ENCODE data around the gene AFM. TPM values are rescaled to one million over a fixed set of nuclear protein-coding genes. Genes with fewer than 3 reads are reported as not detected.

AFM gene
- total and polyA plus RNA-seq, 2 donors: 0.02 TPM; not detected in 1

DNA sequence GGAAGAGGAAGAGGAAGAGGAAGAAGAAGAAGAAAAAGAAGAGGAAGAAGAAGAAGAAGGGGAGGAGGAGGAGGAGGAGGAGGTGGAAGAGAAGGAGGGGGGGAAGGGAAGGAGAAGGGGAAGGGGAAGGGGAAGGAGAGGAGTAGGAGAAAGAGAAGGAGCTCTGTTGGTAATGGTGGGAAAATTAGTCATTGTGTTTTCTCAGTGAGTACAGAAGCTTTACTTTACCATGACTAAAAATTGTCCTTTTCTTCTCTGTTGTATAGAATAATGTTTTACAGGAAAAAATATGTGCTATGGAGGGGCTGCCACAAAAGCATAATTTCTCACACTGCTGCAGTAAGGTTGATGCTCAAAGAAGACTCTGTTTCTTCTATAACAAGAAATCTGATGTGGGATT lies 4.1 kb downstream of the AFM start:
- Histone ChIP-seq H3K4me3 (ENCODE audit: low read length in 2 of 2) (no peak overlapping the region), H3K27me3 (ENCODE audit: control insufficient read depth in 2 of 2, insufficient read depth in 1 of 2, low read length in 1 of 2) (no peaks in the 10 kb centered on the region)
- no peak for DNase-seq (ENCODE audit: low read depth in 6 of 9, low spot score in 9 of 9)

DNA sequence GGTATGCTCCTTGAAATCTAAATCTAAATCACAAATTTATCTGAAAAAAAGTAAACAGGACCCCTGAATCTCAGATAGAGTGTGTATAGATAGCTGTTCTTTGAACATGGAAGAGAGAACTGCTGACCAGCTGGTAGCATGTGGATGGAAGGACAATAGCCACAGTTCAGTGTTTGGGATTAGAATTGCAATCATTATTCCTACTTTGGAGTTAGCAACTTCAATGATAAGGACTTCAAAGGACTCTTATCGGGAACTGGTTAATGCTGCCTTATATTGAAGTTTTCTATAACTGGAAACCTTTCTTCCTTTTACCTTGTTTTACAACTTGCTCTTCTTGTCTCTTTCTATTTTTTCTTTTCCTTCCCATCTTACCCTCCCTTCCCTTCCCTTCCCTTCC lies 5.0 kb downstream of the AFM start:
- DNase-seq (ENCODE audit: low read depth in 6 of 9, low spot score in 9 of 9): no peak
- Histone ChIP-seq H3K4me3 (ENCODE audit: low read length in 2 of 2) (no peak overlapping the region), H3K4me1 (ENCODE audit: control insufficient read depth in 2 of 2, insufficient read depth in 2 of 2, low read length in 2 of 2) (no peaks in the 10 kb centered on the region), H3K27ac (ENCODE audit: low read depth in 1 of 2, low read length in 1 of 2) (no peak overlapping the region), H3K9me3 (ENCODE audit: control insufficient read depth in 2 of 2, insufficient read depth in 1 of 2, low read length in 1 of 2) (no peaks in the 10 kb centered on the region), H3K36me3 (ENCODE audit: control insufficient read depth in 2 of 2, insufficient read depth in 2 of 2, low read length in 1 of 2) (no peaks in the 10 kb centered on the region), H3K27me3 (ENCODE audit: control insufficient read depth in 2 of 2, insufficient read depth in 1 of 2, low read length in 1 of 2) (no peaks in the 10 kb centered on the region)
- 100% methylated on average over 1 of the region's 1 CpG for WGBS

More for the DNA sequence above, 4.1 kb downstream of the AFM start:
- no peaks in the 10 kb centered on the region for H3K9me3 ChIP-seq (ENCODE audit: control insufficient read depth in 2 of 2, insufficient read depth in 1 of 2, low read length in 1 of 2)
- no peak overlapping the region for H3K27ac ChIP-seq (ENCODE audit: low read depth in 1 of 2, low read length in 1 of 2)
- H3K4me1 ChIP-seq (ENCODE audit: control insufficient read depth in 2 of 2, insufficient read depth in 2 of 2, low read length in 2 of 2): no peaks in the 10 kb centered on the region
- no peaks in the 10 kb centered on the region for H3K36me3 ChIP-seq (ENCODE audit: control insufficient read depth in 2 of 2, insufficient read depth in 2 of 2, low read length in 1 of 2)

DNA sequence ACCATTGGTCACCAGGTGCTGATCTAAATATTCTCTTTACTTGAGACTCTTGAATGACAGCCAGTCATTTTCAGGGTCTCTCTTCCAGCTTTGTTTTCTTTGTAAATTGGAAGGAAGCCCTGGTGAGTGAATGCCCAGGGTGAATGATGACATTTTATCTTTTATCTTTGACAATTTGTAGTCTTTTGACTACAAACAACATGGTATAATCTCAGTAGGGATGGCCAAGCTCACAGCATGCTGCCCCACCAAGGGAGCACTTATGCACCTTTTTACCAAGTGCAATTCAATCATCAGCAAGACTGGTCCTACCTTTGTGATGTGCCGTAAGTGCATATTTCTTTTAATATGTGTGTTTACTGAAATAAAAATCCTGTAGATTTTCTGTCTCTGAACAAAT lies 5.7 kb downstream of the AFM start:
- no peak overlapping the region for H3K27ac ChIP-seq (ENCODE audit: low read depth in 1 of 2, low read length in 1 of 2)
- no peaks in the 10 kb centered on the region for H3K36me3 ChIP-seq (ENCODE audit: control insufficient read depth in 2 of 2, insufficient read depth in 2 of 2, low read length in 1 of 2)
- WGBS: 96% methylated on average over 1 of the region's 1 CpG
- H3K27me3 ChIP-seq (ENCODE audit: control insufficient read depth in 2 of 2, insufficient read depth in 1 of 2, low read length in 1 of 2): no peaks in the 10 kb centered on the region
- H3K4me1 ChIP-seq (ENCODE audit: control insufficient read depth in 2 of 2, insufficient read depth in 2 of 2, low read length in 2 of 2): no peaks in the 10 kb centered on the region
- DNase-seq (ENCODE audit: low read depth in 6 of 9, low spot score in 9 of 9): no peak
- no peaks in the 10 kb centered on the region for H3K9me3 ChIP-seq (ENCODE audit: control insufficient read depth in 2 of 2, insufficient read depth in 1 of 2, low read length in 1 of 2)
- H3K4me3 ChIP-seq (ENCODE audit: low read length in 2 of 2): no peak overlapping the region

DNA sequence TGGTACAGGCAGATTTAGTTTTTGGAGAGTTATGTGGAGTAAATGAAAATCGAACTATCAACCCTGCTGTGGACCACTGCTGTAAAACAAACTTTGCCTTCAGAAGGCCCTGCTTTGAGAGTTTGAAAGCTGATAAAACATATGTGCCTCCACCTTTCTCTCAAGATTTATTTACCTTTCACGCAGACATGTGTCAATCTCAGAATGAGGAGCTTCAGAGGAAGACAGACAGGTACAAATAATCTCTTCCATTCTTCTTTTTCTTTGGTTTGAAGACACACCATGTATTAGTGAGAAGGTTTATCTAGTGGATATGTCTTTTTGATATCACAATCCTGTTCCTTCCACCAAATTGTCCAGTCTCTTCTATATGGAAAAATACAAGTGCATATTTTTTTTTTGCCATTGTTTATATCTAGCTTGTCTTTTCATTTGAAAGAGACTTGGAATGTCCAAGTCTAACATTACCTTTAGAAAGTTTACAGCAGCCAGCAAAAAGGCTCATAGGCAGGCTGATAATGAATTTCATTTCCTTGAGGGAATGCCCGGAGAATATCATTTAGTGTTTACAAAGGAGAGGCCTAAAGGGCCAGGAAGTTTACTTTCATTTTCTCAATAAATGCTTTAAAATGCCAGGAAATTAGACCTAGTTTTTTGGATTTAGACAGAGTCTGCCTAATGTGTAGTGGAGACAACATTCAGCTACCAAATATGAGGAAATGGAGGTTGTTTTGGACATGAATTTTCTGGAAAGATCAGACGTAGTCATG lies 18.6 kb downstream of the AFM start:
- no peak overlapping the region for H3K4me3 ChIP-seq (ENCODE audit: low read length in 2 of 2)
- no peaks in the 10 kb centered on the region for H3K9me3 ChIP-seq (ENCODE audit: control insufficient read depth in 2 of 2, insufficient read depth in 1 of 2, low read length in 1 of 2)
- no peak overlapping the region for H3K27ac ChIP-seq (ENCODE audit: low read depth in 1 of 2, low read length in 1 of 2)
- H3K36me3 ChIP-seq (ENCODE audit: control insufficient read depth in 2 of 2, insufficient read depth in 2 of 2, low read length in 1 of 2): no peaks in the 10 kb centered on the region
- H3K27me3 ChIP-seq (ENCODE audit: control insufficient read depth in 2 of 2, insufficient read depth in 1 of 2, low read length in 1 of 2): no peaks in the 10 kb centered on the region
- H3K4me1 ChIP-seq (ENCODE audit: control insufficient read depth in 2 of 2, insufficient read depth in 2 of 2, low read length in 2 of 2): no peaks in the 10 kb centered on the region
- no peak for DNase-seq (ENCODE audit: low read depth in 6 of 9, low spot score in 9 of 9)
- 96% methylated on average over 4 of the region's 4 CpGs for WGBS

DNA sequence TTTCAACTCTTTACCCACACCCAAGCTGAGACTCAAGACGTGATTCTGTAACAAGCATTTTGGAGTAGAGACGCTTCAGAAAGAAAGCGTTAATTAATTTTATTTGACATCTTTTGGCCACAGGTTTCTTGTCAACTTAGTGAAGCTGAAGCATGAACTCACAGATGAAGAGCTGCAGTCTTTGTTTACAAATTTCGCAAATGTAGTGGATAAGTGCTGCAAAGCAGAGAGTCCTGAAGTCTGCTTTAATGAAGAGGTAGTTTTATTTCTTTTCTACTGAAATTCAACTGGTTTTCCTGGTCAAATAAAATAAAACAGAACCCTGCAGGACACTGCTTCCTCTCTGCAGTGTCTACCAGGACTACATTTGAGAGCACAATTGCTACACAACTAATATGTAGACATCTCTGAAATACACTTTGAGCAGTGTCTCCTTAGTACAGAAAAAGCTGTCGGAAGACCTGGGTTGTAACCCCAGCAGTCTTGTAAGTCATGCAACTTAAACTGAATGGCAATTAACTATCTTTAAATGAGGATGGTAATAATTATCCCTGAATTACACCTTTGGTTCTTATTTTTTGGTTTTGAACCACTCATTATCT lies 20.2 kb downstream of the AFM start:
- Histone ChIP-seq H3K27ac (ENCODE audit: low read depth in 1 of 2, low read length in 1 of 2) (no peak overlapping the region), H3K4me3 (ENCODE audit: low read length in 2 of 2) (no peak overlapping the region), H3K4me1 (ENCODE audit: control insufficient read depth in 2 of 2, insufficient read depth in 2 of 2, low read length in 2 of 2) (no peaks in the 10 kb centered on the region), H3K27me3 (ENCODE audit: control insufficient read depth in 2 of 2, insufficient read depth in 1 of 2, low read length in 1 of 2) (no peaks in the 10 kb centered on the region), H3K36me3 (ENCODE audit: control insufficient read depth in 2 of 2, insufficient read depth in 2 of 2, low read length in 1 of 2) (no peaks in the 10 kb centered on the region), H3K9me3 (ENCODE audit: control insufficient read depth in 2 of 2, insufficient read depth in 1 of 2, low read length in 1 of 2) (no peaks in the 10 kb centered on the region)
- no peak for DNase-seq (ENCODE audit: low read depth in 6 of 9, low spot score in 9 of 9)
- WGBS: 95% methylated on average over 5 of the region's 5 CpGs

DNA sequence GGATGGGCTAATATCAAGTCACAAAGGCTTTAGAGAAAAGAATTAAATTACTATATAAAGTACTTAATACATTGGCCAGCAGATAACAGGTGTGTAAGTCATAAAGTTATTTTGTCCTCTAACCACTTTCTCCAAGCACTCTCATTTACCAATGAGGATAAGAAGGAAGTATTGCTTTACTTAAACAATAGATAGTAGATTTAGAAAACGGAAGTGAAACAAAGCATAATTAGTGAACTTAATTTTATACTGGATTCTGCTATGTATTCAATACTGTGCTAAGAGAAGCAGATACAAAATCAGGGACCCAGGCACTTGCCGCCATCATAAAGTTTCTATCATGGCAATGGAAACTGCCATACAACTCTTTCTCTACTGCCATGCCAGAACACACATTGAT lies 24.0 kb downstream of the AFM start:
- Histone ChIP-seq H3K4me3 (ENCODE audit: low read length in 2 of 2) (no peak overlapping the region), H3K27me3 (ENCODE audit: control insufficient read depth in 2 of 2, insufficient read depth in 1 of 2, low read length in 1 of 2) (no peaks in the 10 kb centered on the region), H3K9me3 (ENCODE audit: control insufficient read depth in 2 of 2, insufficient read depth in 1 of 2, low read length in 1 of 2) (no peaks in the 10 kb centered on the region), H3K27ac (ENCODE audit: low read depth in 1 of 2, low read length in 1 of 2) (no peak overlapping the region), H3K36me3 (ENCODE audit: control insufficient read depth in 2 of 2, insufficient read depth in 2 of 2, low read length in 1 of 2) (no peaks in the 10 kb centered on the region), H3K4me1 (ENCODE audit: control insufficient read depth in 2 of 2, insufficient read depth in 2 of 2, low read length in 2 of 2) (no peaks in the 10 kb centered on the region)
- DNase-seq (ENCODE audit: low read depth in 6 of 9, low spot score in 9 of 9): no peak
- 97% methylated on average over 2 of the region's 2 CpGs for WGBS

DNA sequence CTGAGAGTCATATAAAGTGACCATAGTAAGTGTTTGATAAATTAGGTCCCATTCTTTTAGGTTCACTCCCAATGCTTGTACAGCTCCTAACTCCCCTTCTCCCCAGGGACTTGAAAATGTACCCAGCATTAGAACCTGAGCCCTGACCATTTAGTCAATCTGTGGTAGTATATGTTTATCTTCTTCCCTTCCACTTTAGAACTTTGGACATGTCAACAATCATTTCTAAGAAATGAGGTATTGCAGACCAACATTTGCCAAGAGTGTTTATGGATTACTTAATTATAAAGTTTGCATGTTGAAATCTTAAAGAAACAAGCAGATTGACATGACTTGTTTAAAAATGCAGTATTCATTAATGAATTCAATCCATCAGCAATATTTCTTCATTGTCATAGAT lies 26.0 kb downstream of the AFM start:
- Histone ChIP-seq H3K27me3 (ENCODE audit: control insufficient read depth in 2 of 2, insufficient read depth in 1 of 2, low read length in 1 of 2) (no peaks in the 10 kb centered on the region), H3K4me3 (ENCODE audit: low read length in 2 of 2) (no peak overlapping the region), H3K4me1 (ENCODE audit: control insufficient read depth in 2 of 2, insufficient read depth in 2 of 2, low read length in 2 of 2) (no peaks in the 10 kb centered on the region), H3K27ac (ENCODE audit: low read depth in 1 of 2, low read length in 1 of 2) (no peak overlapping the region), H3K9me3 (ENCODE audit: control insufficient read depth in 2 of 2, insufficient read depth in 1 of 2, low read length in 1 of 2) (no peaks in the 10 kb centered on the region), H3K36me3 (ENCODE audit: control insufficient read depth in 2 of 2, insufficient read depth in 2 of 2, low read length in 1 of 2) (no peaks in the 10 kb centered on the region)
- DNase-seq (ENCODE audit: low read depth in 6 of 9, low spot score in 9 of 9): no peak

DNA sequence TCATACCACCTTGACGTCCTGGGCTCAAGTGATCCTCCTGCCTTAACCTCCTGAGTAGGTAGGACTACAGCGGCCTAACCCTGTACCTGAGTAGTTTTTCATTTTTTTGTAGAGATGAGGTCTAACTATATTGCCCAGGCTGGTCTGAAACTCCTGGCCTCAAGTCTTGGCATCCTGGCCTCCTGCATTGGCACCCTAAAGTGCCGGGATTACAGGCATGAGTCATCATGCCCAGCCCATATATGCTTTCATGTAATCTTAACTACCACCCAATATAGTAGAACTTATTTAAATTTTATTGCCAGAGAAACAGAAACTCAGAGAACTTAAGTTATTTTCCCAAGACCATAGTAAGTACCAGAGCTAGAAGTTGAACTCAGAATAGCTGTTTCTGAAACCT lies 27.1 kb downstream of the AFM start:
- WGBS: 98% methylated on average over 3 of the region's 3 CpGs
- DNase-seq (ENCODE audit: low read depth in 6 of 9, low spot score in 9 of 9): no peak
- H3K27me3 ChIP-seq (ENCODE audit: control insufficient read depth in 2 of 2, insufficient read depth in 1 of 2, low read length in 1 of 2): no peaks in the 10 kb centered on the region
- no peaks in the 10 kb centered on the region for H3K36me3 ChIP-seq (ENCODE audit: control insufficient read depth in 2 of 2, insufficient read depth in 2 of 2, low read length in 1 of 2)
- H3K27ac ChIP-seq (ENCODE audit: low read depth in 1 of 2, low read length in 1 of 2): no peak overlapping the region
- no peaks in the 10 kb centered on the region for H3K4me1 ChIP-seq (ENCODE audit: control insufficient read depth in 2 of 2, insufficient read depth in 2 of 2, low read length in 2 of 2)
- no peaks in the 10 kb centered on the region for H3K9me3 ChIP-seq (ENCODE audit: control insufficient read depth in 2 of 2, insufficient read depth in 1 of 2, low read length in 1 of 2)
- H3K4me3 ChIP-seq (ENCODE audit: low read length in 2 of 2): no peak overlapping the region

DNA sequence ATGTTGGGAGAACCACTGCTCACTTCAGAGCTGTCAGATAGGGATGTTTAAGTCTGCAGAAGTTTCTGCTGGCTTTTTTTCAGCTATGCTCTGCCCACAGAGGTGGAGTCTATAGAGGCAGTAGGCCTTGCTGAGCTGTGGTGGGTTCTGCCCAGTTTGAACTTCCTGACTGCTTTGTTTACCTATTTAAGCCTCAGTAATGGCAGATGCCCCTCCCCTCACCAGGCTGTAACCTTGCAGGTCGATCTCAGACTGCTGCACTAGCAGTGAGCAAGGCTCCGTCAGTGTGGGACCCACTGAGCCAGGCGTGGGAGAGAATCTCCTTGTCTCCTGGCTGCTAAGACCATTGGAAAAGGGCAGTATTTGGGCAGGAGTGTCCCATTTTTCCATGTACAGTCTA lies 36.8 kb downstream of the AFM start:
- DNase-seq (ENCODE audit: low read depth in 6 of 9, low spot score in 9 of 9): no peak
- Histone ChIP-seq H3K27ac (ENCODE audit: low read depth in 1 of 2, low read length in 1 of 2) (no peak overlapping the region), H3K27me3 (ENCODE audit: control insufficient read depth in 2 of 2, insufficient read depth in 1 of 2, low read length in 1 of 2) (no peaks in the 10 kb centered on the region), H3K9me3 (ENCODE audit: control insufficient read depth in 2 of 2, insufficient read depth in 1 of 2, low read length in 1 of 2) (no peaks in the 10 kb centered on the region), H3K36me3 (ENCODE audit: control insufficient read depth in 2 of 2, insufficient read depth in 2 of 2, low read length in 1 of 2) (no peaks in the 10 kb centered on the region), H3K4me3 (ENCODE audit: low read length in 2 of 2) (no peak overlapping the region), H3K4me1 (ENCODE audit: control insufficient read depth in 2 of 2, insufficient read depth in 2 of 2, low read length in 2 of 2) (no peaks in the 10 kb centered on the region)
- 95% methylated on average over 3 of the region's 3 CpGs for WGBS

Data from thymus (tissue), 11 donors.